GM10266 (cell line): ENCODE results near the gene MYBBP1A.
A peak's percentile ranks its signal among the peaks of the same experiment; 100 is the strongest.

ENCODE experiments used
- DNase-seq: peaks from one replicate; pipeline ENCODE4 v3.0.0; 2012; ENCODE audit errors: extremely low spot score
- TF ChIP-seq, protein P1 (sequence below): IDR thresholded peaks from 2 replicates; pipeline ENCODE4 v1.5.1; 2012; ENCODE audit warnings: mild to moderate bottlenecking, low read depth; ENCODE audit not compliant: control insufficient read depth, insufficient read depth; ENCODE audit errors: missing control alignments

Gene MYBBP1A

DNA sequence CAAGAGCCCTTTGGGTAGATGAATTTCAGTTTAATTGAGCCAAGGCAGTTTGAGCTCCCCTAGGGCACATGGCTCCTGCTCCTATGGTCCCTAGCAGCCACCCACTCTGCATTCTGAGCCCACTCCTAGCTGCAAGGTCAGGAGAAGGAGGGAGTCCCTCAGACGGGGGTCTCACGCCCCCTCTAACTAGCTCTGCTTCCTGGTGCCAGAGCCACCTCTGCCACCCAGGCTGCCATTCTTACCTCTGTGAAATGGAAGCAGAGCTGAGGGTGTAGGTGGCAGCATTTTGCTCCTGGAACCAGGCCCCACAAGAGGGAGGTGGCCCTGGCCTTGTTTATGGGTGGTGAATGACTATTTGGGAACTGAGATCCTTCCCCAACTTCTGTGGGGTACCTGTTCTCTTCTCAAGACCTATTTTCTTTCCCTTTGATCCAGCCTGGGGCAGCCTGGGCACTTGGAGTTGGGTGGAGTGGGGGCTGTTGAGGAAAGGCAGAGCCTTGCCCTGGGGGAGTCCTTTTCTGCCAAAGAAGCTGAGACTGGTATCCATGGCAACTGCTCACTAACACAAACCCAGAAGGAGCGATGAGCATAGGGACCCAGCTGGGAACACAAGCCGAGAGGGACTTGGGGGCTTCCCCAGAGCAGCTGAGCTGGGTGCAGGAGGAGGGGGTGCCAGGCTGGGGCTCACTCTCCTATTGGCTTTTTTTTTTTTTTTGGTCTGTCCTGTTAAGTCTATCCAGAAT lies 51.7 kb downstream of the MYBBP1A start:
- TF ChIP-seq, protein P1, sequence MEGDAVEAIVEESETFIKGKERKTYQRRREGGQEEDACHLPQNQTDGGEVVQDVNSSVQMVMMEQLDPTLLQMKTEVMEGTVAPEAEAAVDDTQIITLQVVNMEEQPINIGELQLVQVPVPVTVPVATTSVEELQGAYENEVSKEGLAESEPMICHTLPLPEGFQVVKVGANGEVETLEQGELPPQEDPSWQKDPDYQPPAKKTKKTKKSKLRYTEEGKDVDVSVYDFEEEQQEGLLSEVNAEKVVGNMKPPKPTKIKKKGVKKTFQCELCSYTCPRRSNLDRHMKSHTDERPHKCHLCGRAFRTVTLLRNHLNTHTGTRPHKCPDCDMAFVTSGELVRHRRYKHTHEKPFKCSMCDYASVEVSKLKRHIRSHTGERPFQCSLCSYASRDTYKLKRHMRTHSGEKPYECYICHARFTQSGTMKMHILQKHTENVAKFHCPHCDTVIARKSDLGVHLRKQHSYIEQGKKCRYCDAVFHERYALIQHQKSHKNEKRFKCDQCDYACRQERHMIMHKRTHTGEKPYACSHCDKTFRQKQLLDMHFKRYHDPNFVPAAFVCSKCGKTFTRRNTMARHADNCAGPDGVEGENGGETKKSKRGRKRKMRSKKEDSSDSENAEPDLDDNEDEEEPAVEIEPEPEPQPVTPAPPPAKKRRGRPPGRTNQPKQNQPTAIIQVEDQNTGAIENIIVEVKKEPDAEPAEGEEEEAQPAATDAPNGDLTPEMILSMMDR, result no peak
- DNase-seq, result no peak

DNA sequence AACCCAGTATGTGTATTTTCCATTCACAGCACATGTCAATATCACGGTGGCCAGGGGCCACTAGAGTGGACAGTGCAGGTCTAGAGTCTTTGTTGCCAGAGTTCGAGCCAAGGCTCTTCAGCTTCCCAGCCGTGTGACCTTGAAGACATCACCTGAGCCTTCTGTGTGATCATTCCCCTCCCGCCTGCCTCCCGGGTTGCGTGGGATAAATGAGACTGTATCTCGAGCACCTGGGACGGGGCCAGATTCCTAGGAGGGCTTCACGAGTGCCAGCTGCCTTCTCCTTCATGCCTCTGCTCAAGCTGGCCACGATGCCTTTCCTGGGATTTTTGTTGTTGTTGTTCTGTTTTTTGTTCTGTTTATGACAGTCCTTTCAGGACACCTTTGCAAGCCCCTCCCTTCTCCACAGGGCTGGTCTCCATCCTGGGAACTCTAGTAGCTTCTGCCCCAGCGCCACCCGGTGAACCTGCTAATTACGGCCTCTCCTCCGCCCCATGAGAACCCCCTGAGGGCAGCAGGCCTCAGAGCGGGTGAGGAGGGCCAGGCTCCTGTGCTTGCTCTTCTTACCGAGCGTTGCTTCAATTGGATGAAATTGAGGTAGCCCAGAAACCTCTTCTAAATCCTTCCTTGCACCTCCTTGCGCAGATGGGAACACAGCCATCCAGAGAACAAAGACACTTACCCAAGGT lies 52.6 kb downstream of the MYBBP1A start:
- TF ChIP-seq, protein P1, result no peak
- DNase-seq, result no peak

DNA sequence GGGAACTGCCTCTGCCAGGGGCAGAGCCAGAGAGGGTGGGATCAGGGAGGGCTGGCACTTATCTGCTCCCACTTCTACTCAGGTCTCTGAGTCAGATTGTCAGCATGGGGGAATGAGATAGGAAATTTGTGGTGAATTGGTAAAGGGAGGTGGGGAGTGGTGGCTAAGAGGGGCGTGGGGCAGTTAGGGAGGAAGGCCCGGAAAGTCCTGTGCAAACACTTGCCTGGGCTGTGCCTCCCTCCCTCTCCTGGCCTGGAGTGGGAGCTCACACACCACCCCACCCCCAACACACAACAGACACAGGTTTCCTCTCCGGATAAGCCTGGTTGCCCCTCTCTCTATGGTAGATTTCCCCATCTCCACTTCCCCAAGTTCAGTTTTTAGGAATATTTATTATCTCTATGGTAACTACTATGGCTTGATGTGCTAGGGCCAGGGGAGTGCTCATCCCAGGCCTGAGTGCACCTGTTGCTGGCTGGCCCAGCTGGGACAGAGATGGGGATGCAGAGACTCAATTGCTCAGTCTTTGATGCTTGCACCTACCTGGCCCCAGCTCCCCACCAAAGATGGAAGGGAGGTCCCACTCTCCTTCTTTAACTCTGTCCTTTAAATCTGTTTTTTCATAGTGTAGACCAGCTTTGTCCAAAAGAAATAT lies 53.8 kb downstream of the MYBBP1A start:
- TF ChIP-seq, protein P1, result no peak
- no peak for DNase-seq

DNA sequence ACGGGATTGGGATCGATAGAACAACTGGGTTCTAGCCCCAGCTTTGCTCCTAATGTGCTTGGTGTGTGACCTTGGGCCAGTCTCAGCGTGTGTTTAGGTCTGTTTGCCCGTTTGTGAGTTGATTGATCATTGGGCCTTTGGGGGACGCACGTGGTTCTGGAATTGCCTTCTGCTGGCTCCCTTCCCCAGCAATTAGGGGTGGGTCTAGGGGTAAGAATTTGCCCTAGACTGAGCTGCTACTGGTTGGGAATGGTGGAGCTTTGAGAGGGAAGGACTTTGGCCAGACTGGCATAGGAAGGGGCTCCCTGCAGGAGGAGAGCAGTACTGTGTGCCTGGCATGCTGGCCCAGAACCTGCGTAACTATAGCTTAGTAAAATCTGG lies 55.0 kb downstream of the MYBBP1A start:
- DNase-seq, result no peak
- TF ChIP-seq, protein P1, result no peak

DNA sequence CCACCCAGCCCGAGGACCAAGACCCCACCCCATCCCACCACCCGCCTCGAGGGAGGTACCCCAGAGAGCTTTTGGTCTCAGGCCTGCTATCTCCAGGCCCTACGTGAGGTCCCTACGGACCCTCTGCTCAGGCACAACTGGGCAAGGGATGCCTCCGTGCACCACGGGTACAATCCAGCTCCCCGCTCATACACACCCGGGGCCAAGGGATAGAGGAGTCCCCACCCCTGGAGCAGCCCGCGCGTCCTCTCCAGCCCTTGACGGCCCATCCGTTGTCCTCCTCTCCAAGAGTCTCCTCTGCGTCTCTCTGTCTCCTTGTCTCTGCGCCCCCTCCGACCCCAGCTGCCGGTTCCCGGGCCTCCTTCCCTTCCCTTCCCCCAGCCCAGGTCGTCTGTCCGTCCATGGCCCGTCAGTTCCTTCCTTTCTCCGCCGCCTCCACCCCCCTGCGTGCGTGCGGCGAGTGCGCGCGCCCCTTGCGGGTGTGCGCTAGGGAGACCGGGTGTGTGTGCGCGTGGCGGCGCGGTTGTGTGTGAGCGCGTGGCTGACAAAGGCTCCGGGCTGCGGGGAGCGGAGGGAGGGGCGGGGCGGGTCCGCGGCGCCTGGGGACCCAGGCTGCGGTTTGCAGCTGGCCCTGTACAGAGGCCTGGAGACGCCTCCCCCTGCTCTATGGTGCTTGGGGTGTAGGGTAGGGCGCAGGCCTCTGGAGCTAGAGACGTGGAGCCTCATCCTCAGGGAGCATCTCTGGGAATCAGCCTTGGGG lies 55.6 kb downstream of the MYBBP1A start:
- TF ChIP-seq, protein P1, result no peak
- peak; percentile 47 for DNase-seq

DNA sequence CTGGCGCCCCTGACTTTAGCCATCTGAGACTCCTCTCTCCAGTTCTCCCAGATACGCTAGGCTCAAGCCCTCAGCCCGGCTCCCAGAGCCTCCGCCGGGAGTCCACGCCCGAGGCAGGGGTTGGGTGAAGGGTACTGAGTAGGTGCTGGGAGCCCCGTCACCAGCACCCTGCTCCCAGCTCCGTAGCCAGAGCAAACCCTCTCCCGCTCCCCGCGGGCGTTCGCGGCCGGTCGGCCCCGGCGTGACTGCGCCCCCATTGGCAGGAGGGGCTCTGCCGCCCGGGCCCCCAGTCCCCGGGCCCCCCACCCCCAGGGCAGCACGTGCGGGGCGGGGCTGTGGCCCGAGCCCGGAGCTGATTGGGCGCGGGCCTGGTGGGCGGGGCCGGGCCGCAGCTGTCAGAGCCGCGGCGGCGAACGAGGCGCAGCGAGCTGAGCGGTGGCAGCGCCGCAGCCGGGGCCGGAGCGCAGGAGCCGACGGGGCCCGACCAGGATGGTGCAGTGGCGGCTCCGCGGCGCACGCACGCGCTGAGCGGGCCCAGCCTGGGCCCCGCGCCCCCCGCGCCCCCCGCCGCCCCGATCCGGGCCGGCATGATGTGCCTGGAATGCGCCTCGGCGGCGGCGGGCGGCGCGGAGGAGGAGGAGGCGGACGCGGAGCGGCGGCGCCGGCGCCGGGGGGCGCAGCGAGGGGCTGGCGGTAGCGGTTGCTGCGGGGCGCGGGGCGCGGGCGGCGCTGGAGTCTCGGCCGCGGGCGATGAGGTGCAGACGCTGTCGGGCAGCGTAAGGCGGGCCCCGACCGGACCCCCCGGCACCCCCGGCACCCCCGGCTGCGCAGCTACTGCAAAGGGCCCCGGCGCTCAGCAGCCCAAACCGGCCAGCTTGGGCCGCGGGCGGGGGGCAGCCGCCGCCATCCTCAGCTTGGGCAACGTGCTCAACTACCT lies 56.5 kb downstream of the MYBBP1A start, which contains the start of gene SPNS2:
TSS of gene SPNS2 (plus strand) at position 421 of the 937 bp plus-strand sequence. CDS start at position 588, 167 bp downstream.
- TF ChIP-seq, protein P1, result no peak
- DNase-seq, result peak; percentile 91
